IMR-90 (cell line): ENCODE results near the gene TKTL2. TPM values are rescaled to one million over a fixed set of nuclear protein-coding genes. Genes with fewer than 3 reads are reported as not detected.
"Not testable (repeated sequence)": the region's sequence is repeated elsewhere in the genome, so short reads cannot be mapped to it uniquely, and the experiment has no call there.

Source experiments
- ATAC-seq: fragments of 200-7000 bp; cut with Tn5 transposase; 2 replicates; pipeline ENCODE4 v1.9.1; 2020; ENCODE audit warnings: low read depth, mild to moderate bottlenecking, moderate library complexity
- BruUV-seq: library from RNA; stranded (reverse); fragments of 400-500 nt; replicated peaks from 2 replicates; lab custom pipeline; 2021; lab: Mats Ljungman, UMichigan
- CTCF ChIA-PET: fragments of 300-600 bp; formaldehyde crosslinking; extraction: SDS; loops from one replicate; lab custom pipeline; 2021; ENCODE audit warnings: antibody characterized with exemption; lab: Yijun Ruan, JAX
- POLR2A ChIA-PET: fragments of 300-600 bp; sonication (Branson Sonifier 250); formaldehyde crosslinking; loops from one replicate; lab custom pipeline; 2022; ENCODE audit warnings: antibody characterized with exemption; ENCODE audit not compliant: unreplicated experiment; lab: Charles Lee
- DNase-seq: peaks from one replicate; pipeline ENCODE4 v3.0.0; 2013
- H2AFZ ChIP-seq: replicated peaks from 2 replicates; pipeline ENCODE3; 2013; ENCODE audit warnings: low read length, mild to moderate bottlenecking; ENCODE audit not compliant: poor library complexity
- H2AK5ac ChIP-seq: 2 replicates; pipeline ENCODE4 v1.6.1; 2013; ENCODE audit warnings: low read depth, low read length, inconsistent platforms
- H2AK9ac ChIP-seq: replicated peaks from 2 replicates; pipeline ENCODE3; 2013; ENCODE audit warnings: mild to moderate bottlenecking, low read depth, low read length, moderate library complexity; ENCODE audit not compliant: poor library complexity
- H2BK120ac ChIP-seq: 2 replicates; pipeline ENCODE4 v1.6.1; 2013; ENCODE audit warnings: low read depth, low read length, inconsistent platforms
- H2BK15ac ChIP-seq: 3 replicates; pipeline ENCODE4 v1.6.1; 2013; ENCODE audit warnings: low read depth, low read length, inconsistent platforms
- H2BK20ac ChIP-seq: 2 replicates; pipeline ENCODE4 v1.6.1; 2013; ENCODE audit warnings: low read depth, mild to moderate bottlenecking, inconsistent platforms, low read length, moderate library complexity
- H2BK5ac ChIP-seq: 2 replicates; pipeline ENCODE4 v1.6.1; 2013; ENCODE audit warnings: mild to moderate bottlenecking, low read depth, low read length, inconsistent platforms; ENCODE audit not compliant: poor library complexity, severe bottlenecking
- H3K14ac ChIP-seq: replicated peaks from 2 replicates; pipeline ENCODE4 v1.6.1; 2013; ENCODE audit warnings: low read depth, low read length, inconsistent platforms
- H3K18ac ChIP-seq: 2 replicates; pipeline ENCODE4 v1.6.1; 2013; ENCODE audit warnings: low read depth, low read length, control low read depth
- H3K23ac ChIP-seq: 2 replicates; pipeline ENCODE4 v1.6.1; 2013; ENCODE audit warnings: low read depth, low read length, inconsistent platforms
- H3K27ac ChIP-seq: 2 replicates; pipeline ENCODE4 v1.5.1; 2013; ENCODE audit warnings: mild to moderate bottlenecking, control low read depth, low read length; ENCODE audit not compliant: insufficient read depth
- H3K27me3 ChIP-seq: 2 replicates; pipeline ENCODE4 v1.6.1; 2013; ENCODE audit warnings: low read length; ENCODE audit not compliant: control insufficient read depth, insufficient read depth
- H3K36me3 ChIP-seq: 2 replicates; pipeline ENCODE4 v1.6.1; 2013; ENCODE audit warnings: low read length, mixed read lengths; ENCODE audit not compliant: control insufficient read depth, insufficient read depth
- H3K4ac ChIP-seq: 2 replicates; pipeline ENCODE4 v1.6.1; 2013; ENCODE audit warnings: low read depth, low read length, inconsistent platforms
- H3K4me1 ChIP-seq: 2 replicates; pipeline ENCODE4 v1.6.1; 2013; ENCODE audit warnings: low read length, mixed read lengths; ENCODE audit not compliant: control insufficient read depth, insufficient read depth
- H3K4me2 ChIP-seq: 2 replicates; pipeline ENCODE4 v1.6.1; 2013; ENCODE audit warnings: low read depth, mild to moderate bottlenecking, control low read depth, low read length, moderate library complexity
- H3K4me3 ChIP-seq: 2 replicates; pipeline ENCODE4 v1.5.1; 2013; ENCODE audit warnings: low read depth, mild to moderate bottlenecking, control low read depth, low read length, moderate library complexity; ENCODE audit not compliant: insufficient read depth
- H3K56ac ChIP-seq: 2 replicates; pipeline ENCODE4 v1.6.1; 2013; ENCODE audit warnings: low read length, inconsistent platforms; ENCODE audit not compliant: insufficient read depth; ENCODE audit errors: extremely low read depth
- H3K79me1 ChIP-seq, 2 experiments: 2 replicates each; pipeline ENCODE4 v1.6.1; 2013; ENCODE audit warnings: low read length in 2 of 2, inconsistent platforms in 1 of 2, low read depth in 1 of 2
- H3K9ac ChIP-seq: 2 replicates; pipeline ENCODE4 v1.6.1; 2013; ENCODE audit warnings: low read depth, low read length, control low read depth
- H3K9me1 ChIP-seq: 2 replicates; pipeline ENCODE4 v1.6.1; 2013; ENCODE audit warnings: low read length, inconsistent platforms; ENCODE audit not compliant: insufficient read depth
- H3K9me3 ChIP-seq: 2 replicates; pipeline ENCODE4 v1.6.1; 2013; ENCODE audit warnings: low read length; ENCODE audit not compliant: control insufficient read depth, insufficient read depth
- H4K20me1 ChIP-seq: 2 replicates; pipeline ENCODE4 v1.6.1; 2013; ENCODE audit warnings: low read length, inconsistent platforms; ENCODE audit not compliant: insufficient read depth
- H4K5ac ChIP-seq: 2 replicates; pipeline ENCODE4 v1.6.1; 2013; ENCODE audit warnings: mild to moderate bottlenecking, low read depth, low read length, control low read depth
- H4K8ac ChIP-seq, 2 experiments: 2 replicates each; pipeline ENCODE4 v1.6.1; 2013; ENCODE audit warnings: low read depth in 2 of 2, low read length in 2 of 2, control low read depth in 1 of 2, inconsistent platforms in 1 of 2
- H4K91ac ChIP-seq: 2 replicates; pipeline ENCODE4 v1.6.1; 2013; ENCODE audit warnings: low read depth, low read length, inconsistent platforms; ENCODE audit not compliant: insufficient read depth
- WGBS, 2 experiments: methylation state at CpG; one replicate each; pipeline versions ENCODE4 v1.1.5 to v1.1.7; 2013; ENCODE audit warnings: missing lambda C conversion rate in 2 of 2; ENCODE audit not compliant: insufficient read length in 1 of 2; ENCODE audit errors: extremely low coverage in 2 of 2; 5-methylcytosine and 5-hydroxymethylcytosine counted together
- dilution Hi-C: fragments of 300-500 bp; cut with HindIII; formaldehyde crosslinking; loops from one replicate; pipeline ENCODE4 v1.14.3; 2018; ENCODE audit warnings: low sequenced_read_pairs; ENCODE audit not compliant: unreplicated experiment
- in situ Hi-C: fragments of 300-500 bp; cut with MboI; formaldehyde crosslinking; loops from 3 replicates; pipeline ENCODE4 v1.14.3; 2019; ENCODE audit warnings: low sequenced_read_pairs, inconsistent platforms, mixed read lengths
- intact Hi-C: fragments of 100-400 bp; cut with micrococcal nuclease; formaldehyde crosslinking; loops from 2 replicates; pipeline ENCODE4 v1.10.0; 2022
- polyA plus RNA-seq, 3 experiments: library from polyadenylated mRNA; depleted of rRNA; stranded (reverse); fragments of >200 nt; gene quantifications; 2 replicates each; pipeline ENCODE4 v1.2.3, GENCODE V29; 2012; ENCODE audit warnings: low replicate concordance in 1 of 3
- total RNA-seq: library from RNA; depleted of rRNA; stranded (reverse); fragments of >200 nt; gene quantifications from 2 replicates; pipeline ENCODE4 v1.2.3, GENCODE V29; 2012

TKTL2 gene
- total and polyA plus RNA-seq, 2 of the 4 experiments (the other 2 are of a cell fraction), result not detected

- H3K14ac ChIP-seq, BruUV-seq, H3K4me1 ChIP-seq, CTCF ChIA-PET, H2AFZ ChIP-seq, H2BK15ac ChIP-seq, H4K8ac ChIP-seq, POLR2A ChIA-PET, H3K9me3 ChIP-seq, H4K91ac ChIP-seq, H3K4me3 ChIP-seq, ATAC-seq, H2BK120ac ChIP-seq, in situ Hi-C loops, H3K9me1 ChIP-seq, H2AK9ac ChIP-seq, intact Hi-C loops, H3K27me3 ChIP-seq, H3K18ac ChIP-seq, H4K20me1 ChIP-seq, H3K56ac ChIP-seq, H3K4me2 ChIP-seq, H2AK5ac ChIP-seq, H3K9ac ChIP-seq, H3K79me1 ChIP-seq, DNase-seq, dilution Hi-C loops, H3K4ac ChIP-seq, H2BK20ac ChIP-seq, H4K5ac ChIP-seq, H3K36me3 ChIP-seq, H2BK5ac ChIP-seq, H3K27ac ChIP-seq, H3K23ac ChIP-seq: not testable (repeated sequence)
- no CpG with 5 or more reads among the region's 12 CpGs for WGBS, 2 experiments
These were observed 26.5 kb downstream of the TKTL2 start for GRCh38 chr4:163447023-163447422.
